ENCODE results near the gene KRTAP10-8. TPM values are rescaled to one million over a fixed set of nuclear protein-coding genes. Genes with fewer than 3 reads are reported as not detected.
"Not testable (repeated sequence)": the region's sequence is repeated elsewhere in the genome, so short reads cannot be mapped to it uniquely, and the experiment has no call there.

KRTAP10-8 gene, protein sequence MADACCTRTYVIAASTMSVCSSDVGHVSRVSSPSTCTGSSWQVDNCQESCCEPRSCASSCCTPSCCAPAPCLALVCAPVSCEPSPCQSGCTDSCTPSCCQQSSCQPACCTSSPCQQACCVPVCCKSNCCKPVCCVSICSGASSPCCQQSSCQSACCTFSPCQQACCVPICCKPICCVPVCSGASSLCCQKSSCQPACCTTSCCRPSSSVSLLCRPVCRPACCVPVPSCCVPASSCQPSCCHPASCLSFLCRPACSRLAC
- not detected in 2 replicates for total RNA-seq (2014; rRNA removed)
- not detected for polyA plus RNA-seq (2012)

GRCh38 chr21:44612029-44612486, at the start of gene KRTAP10-8:
Gene KRTAP10-8, plus strand, starts transcription at chr21:44612079. Its CDS starts 22 bp downstream, at chr21:44612101.
- DNase-seq (ENCODE audit: low read depth): no peak

DNA sequence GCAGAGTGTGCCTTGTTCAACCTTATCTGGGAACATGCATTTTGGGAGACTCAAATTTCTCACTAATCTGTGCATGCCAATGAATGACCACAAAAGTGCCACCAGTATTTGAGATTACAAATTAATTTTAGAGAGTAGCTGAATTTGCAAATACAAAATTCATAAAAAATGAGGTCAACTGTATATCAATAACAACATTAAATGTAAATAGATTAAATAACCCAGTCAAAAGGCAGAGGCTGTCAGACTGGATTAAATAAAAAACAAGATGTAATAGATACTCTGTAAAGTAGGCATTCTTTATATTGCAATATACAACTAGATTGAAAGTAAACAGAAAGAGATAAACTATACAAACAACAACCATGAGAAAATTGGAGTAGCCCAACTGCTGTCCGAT, 47.8 kb upstream of the KRTAP10-8 start:
- DNase-seq (ENCODE audit: low read depth): no peak

GRCh38 chr21:44564886-44565598, 46.8 kb upstream of the KRTAP10-8 start:
- DNase-seq (ENCODE audit: low read depth): no peak

DNA sequence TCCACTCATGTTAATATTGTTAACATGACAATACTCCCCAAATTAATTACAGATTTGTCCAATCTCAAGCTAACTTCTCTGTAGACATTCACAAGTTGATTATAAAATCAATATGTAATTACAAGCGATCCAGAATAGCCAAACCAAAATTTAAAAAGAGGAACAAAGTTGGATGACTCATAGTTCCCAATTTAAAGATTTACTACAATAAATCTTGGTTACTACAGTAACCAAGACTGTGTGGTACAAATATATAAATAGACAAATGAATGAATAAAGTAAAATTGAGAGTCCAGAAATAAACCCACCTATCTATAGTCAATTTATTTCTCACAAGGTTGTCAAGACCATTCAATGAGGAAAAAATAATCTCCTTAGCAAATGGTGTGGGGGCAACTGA, 45.5 kb upstream of the KRTAP10-8 start:
- DNase-seq (ENCODE audit: low read depth): no peak

DNA sequence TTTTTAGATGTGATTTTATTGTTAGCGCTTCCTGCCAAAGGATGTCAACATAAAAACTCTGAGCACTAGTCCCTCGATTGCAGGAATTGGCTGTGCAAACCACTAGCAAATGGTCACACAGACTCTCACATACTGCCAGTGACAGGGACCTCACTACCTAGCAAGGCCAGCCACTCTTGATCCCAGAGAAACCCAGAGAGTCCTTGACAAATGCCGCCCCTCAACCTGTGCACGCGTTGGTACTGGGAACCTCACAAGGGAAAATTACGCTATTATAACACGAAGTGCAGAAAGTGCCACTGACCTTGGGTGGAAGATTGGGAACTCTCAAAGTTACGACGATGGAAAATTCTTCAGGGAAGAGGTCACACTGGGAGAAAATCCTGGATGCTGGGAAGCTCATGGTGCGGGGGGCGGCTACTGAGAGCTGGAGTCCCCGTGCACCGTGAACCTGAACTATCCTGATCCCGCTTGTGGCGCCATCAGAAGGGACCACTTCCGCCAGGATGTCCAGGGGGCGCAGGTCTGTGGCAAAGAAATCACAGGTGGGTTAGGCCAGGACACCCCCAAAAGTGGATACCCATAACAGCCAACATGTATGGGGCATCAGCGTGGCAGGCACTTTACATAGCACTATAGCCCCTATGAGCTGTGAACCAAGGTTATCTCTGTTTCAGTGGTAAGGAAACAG, 44.3 kb upstream of the KRTAP10-8 start:
- no peak for DNase-seq (ENCODE audit: low read depth)

DNA sequence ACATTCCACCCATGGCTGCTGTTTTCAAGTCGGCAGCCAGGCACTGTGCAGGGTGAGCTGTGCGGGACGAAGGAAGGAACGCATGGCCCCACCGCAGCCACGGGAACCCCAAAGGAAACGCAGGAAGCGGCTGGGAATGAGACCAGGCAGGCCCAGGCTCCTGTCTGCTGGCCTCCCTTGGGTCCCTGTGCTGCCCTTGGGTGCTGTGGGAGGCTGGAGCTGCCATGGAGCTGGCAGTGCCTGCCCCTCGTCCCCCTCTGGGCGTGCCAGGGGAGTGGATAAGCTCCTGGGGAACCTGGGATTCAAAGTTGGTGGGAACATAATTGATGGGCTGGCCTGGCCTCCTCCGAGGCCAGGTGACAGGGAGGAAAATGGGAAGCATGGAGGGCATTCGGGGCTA, 43.6 kb upstream of the KRTAP10-8 start:
- DNase-seq (ENCODE audit: low read depth): no peak

- no peak for DNase-seq (ENCODE audit: low read depth)
Observed at GRCh38 chr21:44568667-44569556, 43.0 kb upstream of the KRTAP10-8 start.

- no peak for DNase-seq (ENCODE audit: low read depth)
Observed at GRCh38 chr21:44569861-44570517, 41.9 kb upstream of the KRTAP10-8 start.

DNA sequence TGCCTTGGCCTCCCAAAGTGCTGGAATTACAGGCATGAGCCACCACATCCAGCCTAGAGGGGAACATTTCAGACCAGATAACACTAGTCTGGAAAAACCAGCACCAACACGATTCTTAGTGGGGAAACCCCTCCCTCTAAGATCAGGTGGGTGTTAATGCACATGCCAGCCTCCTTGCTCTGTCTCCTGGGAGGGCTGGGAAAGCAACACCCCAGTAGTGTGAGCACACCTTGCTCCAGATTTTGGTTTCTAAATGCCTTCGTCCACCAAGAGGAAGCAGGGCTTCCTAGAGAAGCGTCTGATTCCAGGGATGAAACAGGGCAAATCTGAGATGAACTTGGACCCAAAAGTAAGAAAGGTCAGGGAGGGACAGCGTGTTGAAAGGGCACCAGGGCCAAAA, 40.6 kb upstream of the KRTAP10-8 start:
- DNase-seq (ENCODE audit: low read depth): no peak

DNA sequence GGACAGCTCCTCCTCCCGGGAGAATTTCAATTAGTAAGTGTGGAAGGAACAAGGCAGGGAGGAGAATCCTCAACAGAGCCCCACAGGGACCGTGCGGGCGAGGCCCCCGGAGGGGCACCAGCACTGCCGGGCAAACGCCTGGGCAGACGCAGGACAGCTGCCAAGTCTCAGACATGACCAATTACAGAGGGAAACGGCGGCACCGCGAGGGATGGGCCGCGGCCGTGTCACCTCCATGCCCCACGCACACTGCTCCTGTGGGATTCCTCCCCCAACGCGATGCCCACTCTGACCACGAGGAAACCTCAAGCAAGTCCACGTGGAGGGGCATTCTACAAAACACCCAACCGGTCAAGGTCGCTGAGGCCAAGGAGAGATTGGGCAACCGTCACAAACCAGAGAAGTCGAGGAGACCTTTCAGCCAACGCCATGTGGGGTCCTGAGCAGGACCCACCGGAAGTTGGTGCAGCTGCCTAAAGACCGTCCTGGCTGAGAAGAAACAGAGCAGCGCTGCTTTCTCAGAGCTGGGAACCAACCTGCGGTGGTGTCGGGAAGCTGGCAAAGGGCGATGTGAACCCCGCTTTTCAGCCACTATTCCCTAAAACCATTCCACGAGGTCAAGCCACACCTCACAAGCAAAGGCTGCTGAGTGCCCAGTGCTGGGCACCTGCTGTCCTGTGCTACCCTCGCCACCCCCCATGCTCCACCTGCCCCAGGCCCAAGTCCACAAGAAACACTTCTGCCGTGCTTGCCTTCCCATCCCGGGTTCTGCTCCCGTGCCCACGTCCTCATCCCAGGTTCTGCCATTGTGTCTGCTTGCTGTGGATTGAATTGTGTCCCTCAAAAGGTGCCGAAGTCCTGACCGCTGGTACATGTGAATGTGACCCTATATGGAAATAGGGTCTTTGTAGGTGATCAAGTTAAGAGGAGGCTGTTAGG, 39.8 kb upstream of the KRTAP10-8 start:
- DNase-seq (ENCODE audit: low read depth): no peak

DNA sequence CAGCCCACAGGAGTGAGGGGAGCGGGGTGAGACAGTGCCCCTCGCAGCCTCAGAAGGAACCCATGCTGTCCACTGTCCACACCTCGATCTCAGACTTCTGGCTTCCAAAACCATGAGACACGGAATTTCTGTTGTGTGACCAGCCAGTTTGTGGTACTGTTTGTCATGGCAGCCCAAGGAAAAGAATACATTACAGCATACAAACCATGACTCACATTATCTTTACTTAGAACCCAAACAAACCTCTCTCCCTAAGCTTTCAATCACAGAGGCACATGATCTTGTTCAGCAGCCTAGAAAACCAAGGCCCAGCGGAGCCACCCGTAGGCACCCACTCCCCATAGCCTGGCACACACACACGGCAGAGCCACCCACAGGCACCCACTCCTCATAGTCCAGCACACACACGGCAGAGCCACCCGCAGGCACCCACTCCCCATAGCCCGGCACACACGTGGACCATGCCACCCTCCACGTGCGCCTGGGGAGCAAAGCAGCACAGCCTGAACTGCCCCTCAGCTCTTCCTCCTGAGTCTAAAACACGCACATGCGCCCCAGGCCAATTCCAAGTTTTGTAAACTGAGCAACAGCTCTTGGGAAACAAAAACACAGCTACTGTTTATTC, 38.8 kb upstream of the KRTAP10-8 start:
- peak; percentile 9 for DNase-seq (ENCODE audit: low read depth)

DNA sequence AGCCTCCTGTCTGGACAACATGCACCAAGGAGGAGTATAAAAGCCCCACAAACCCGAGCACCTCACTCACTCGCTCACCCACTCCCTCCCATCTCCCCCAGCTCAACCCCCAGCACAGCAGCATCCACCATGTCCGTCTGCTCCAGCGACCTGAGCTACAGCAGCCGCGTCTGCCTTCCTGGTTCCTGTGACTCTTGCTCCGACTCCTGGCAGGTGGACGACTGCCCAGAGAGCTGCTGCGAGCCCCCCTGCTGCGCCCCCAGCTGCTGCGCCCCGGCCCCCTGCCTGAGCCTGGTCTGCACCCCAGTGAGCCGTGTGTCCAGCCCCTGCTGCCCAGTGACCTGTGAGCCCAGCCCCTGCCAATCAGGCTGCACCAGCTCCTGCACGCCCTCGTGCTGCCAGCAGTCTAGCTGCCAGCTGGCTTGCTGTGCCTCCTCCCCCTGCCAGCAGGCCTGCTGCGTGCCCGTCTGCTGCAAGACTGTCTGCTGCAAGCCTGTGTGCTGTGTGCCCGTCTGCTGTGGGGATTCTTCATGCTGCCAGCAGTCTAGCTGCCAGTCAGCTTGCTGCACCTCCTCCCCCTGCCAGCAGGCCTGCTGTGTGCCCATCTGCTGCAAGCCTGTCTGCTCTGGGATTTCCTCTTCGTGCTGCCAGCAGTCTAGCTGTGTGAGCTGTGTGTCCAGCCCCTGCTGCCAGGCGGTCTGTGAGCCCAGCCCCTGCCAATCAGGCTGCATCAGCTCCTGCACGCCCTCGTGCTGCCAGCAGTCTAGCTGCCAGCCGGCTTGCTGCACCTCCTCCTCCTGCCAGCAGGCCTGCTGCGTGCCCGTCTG, 38.0 kb upstream of the KRTAP10-8 start, which contains the start of gene KRTAP10-4:
KRTAP10-4 (plus strand) TSS at position 100 of the 827 bp plus-strand sequence; CDS start at position 130, 30 bp downstream.
- DNase-seq (ENCODE audit: low read depth): not testable (repeated sequence)

- no peak for DNase-seq (ENCODE audit: low read depth)
Observed at GRCh38 chr21:44574457-44575306, 37.2 kb upstream of the KRTAP10-8 start.

DNA sequence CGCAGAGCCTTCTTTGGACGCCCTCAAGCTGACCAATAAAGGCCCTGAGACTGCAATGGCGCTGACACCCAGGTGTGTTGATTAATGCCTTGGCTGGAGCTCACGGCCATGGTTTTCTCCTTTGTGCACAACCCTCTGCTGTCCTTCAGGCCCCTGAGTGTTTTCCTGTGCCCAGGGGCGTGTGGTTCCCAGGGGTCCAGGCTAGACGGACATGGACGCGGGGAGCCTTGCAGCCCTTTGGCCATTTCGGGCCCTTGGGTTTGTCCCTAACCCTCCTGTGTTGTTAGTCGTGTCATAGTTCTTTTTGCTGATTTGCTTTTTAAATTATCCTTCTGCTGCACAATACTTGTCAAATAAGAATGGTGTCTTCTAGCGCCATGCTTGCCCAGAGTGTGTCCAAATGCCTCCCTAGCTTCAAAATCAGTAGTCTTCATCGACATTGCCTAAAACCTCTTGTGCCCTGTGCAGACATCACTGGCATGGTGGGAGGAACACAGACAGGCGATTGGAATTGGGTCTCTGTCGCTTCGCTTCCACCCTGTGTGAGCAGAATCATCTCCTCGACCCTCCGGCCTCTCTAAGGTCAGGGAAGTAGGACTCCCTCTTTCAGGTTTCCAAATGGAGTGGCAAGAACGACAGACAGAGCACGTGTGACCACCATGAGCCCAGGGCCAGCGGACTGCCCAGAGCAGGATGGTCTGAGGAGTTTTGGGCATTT, 36.4 kb upstream of the KRTAP10-8 start:
- no peak for DNase-seq (ENCODE audit: low read depth)

DNA sequence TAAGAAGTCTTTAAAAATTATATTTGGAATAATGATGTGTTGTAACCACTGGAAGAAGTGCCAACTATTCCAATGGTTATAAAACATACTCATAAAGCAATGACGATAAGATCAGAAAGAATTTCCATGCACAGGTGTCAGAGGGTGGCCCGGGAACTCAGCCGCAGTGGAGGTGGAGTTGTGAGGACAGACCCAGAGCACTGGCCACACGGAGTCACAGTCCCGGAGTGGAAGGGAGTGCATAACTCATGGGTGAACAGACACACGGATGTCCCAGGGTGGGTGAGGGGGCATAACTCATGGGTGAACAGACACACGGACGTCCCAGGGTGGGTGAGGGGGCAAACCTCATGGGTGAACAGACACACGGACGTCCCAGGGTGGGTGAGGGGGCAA, 35.9 kb upstream of the KRTAP10-8 start:
- no peak for DNase-seq (ENCODE audit: low read depth)

- no peak for DNase-seq (ENCODE audit: low read depth)
Observed at GRCh38 chr21:44578371-44579055, 33.4 kb upstream of the KRTAP10-8 start.
